Measurements from ENCODE around the gene PACSIN1.

DNA sequence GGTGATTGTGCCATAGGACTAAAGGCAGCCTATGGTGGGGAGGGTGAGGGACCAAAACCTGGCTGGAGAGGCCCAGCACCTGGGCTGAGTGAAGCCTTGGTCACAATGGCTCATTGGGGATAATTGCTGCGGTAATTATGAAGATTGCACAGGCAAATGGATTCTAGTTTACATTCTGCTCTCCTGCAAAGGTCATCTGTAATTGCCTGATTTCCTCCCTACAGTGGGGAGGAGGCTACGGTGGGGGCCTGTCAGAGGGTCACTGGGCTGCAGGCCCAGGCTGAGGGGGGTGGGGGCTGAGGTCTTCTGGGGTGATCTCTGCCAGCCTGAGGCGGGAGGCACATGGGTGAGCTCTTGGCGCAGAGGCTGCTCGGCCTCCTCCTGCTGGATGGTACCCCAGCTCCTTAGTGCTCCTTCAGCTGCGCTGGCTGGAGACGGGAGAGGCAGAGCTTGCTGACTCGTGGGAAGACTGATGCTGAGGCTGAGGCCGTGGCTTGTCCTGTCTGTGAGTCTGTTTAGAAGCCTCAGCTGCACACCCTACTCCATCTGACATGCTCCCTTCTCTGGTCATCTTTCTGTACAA lies 30.3 kb downstream of the PACSIN1 start:
- TF ChIP-seq POLR2AphosphoS5 (IDR thresholded peaks at IDR 0.05) (no peak), CTCF (IDR thresholded peaks at IDR 0.05) (no peak)
